ENCODE measurements around the gene ZNF423. TPM values are rescaled to one million over a fixed set of nuclear protein-coding genes. Genes with fewer than 3 reads are reported as not detected.

ZNF423 gene
- total and polyA plus RNA-seq, 9 of the 15 experiments (the other 6 are each of a cell fraction or from before 2014, with no cell fraction given), result not detected

- H3K4me2 ChIP-seq (ENCODE audit: insufficient read depth, low read length), result no peak overlapping the region
- H3K27me3 ChIP-seq (ENCODE audit: control insufficient read depth in 2 of 2, insufficient read depth in 2 of 2, low read length in 2 of 2), result peaks cover 0 to 5% of the 10 kb centered on the region in 2 experiments; a peak in 1 of 5 replicates
- BruUV-seq (replicated peaks), result no TSS peak
- CTCF ChIA-PET (ENCODE audit: low intra/inter-chr PET ratio), result no interaction called here
- no peaks in the 10 kb centered on the region for H3K79me2 ChIP-seq (ENCODE audit: control insufficient read depth, insufficient read depth, low read length)
- H3K27ac ChIP-seq (ENCODE audit: extremely low read depth, low read depth, low read length), result no peak overlapping the region
- H3K4me3 ChIP-seq, result no peak overlapping the region
- no peaks in the 10 kb centered on the region for H3K9me3 ChIP-seq (replicated peaks; ENCODE audit: control insufficient read depth, insufficient read depth, low read depth, low read length)
- no peak overlapping the region for H2AFZ ChIP-seq (ENCODE audit: low read depth, low read length)
- peaks cover 11 to 17% of the 10 kb centered on the region in 2 experiments; a peak in 4 of 5 replicates for H3K4me1 ChIP-seq (replicated peaks in 1 of 2; ENCODE audit: control insufficient read depth in 2 of 2, insufficient read depth in 2 of 2, low read length in 2 of 2)
- no peak for DNase-seq (ENCODE audit: extremely low read depth in 1 of 4, low spot score in 3 of 4)
- FAIRE-seq, result no peak
- peaks cover 3% of the 10 kb centered on the region for H3K9me1 ChIP-seq (ENCODE audit: control insufficient read depth, insufficient read depth, low read length)
- H3K36me3 ChIP-seq (ENCODE audit: control insufficient read depth, insufficient read depth, low read length), result no peaks in the 10 kb centered on the region
- POLR2A ChIA-PET, result interaction anchor here (0.7 kb wide), 1 partner anchor 88 kb away, joined by 3 read pairs; no protein-coding TSS in a partner anchor
- in situ Hi-C loops (cut with MboI), result no loop called here
- intact Hi-C loops (cut with micrococcal nuclease), result no loop called here
- H4K20me1 ChIP-seq (replicated peaks; ENCODE audit: control insufficient read depth, insufficient read depth, low read length), result no peaks in the 10 kb centered on the region
- H3K9ac ChIP-seq (ENCODE audit: insufficient read depth in 1 of 2, low read depth in 2 of 2, low read length in 2 of 2), result no peak overlapping the region
- 7% methylated on average over 8 of the region's 8 CpGs for WGBS (ENCODE audit: insufficient coverage, low coverage, missing lambda C conversion rate)
- ATAC-seq, result no peak
- TF ChIP-seq MTA1 (IDR thresholded peaks at IDR 0.05; ENCODE audit: borderline replicate concordance) (no peak), RBBP5 (IDR thresholded peaks at IDR 0.05; ENCODE audit: borderline replicate concordance, insufficient read depth, low read length, poor library complexity, severe bottlenecking) (no peak), ETS2 (tag; IDR thresholded peaks at IDR 0.05; ENCODE audit: borderline replicate concordance, poor library complexity, severe bottlenecking) (no peak), ZBTB43 (CRISPR knock-in tag; IDR thresholded peaks at IDR 0.05) (no peak), CEBPG (CRISPR knock-in tag; IDR thresholded peaks at IDR 0.05) (no peak), CEBPG (tag; conservative IDR thresholded peaks at IDR 0.05 in 1 of 2, IDR thresholded peaks at IDR 0.05 in 1 of 2) (no peak), NEUROD1 (IDR thresholded peaks at IDR 0.05; ENCODE audit: borderline replicate concordance, low read depth, low read length, partially characterized antibody) (no peak), GTF2F1 (IDR thresholded peaks at IDR 0.05; ENCODE audit: low read depth, low read length) (no peak), ARID3A (IDR thresholded peaks at IDR 0.05; ENCODE audit: borderline replicate concordance, low read depth, low read length) (no peak)
These were observed 240.3 kb downstream of the ZNF423 start for GRCh38 chr16:49615576-49615975.
